Fibroblast of skin of right biceps (primary cell): Measurements from ENCODE around the gene ZGPAT.

ENCODE experiments used
- DNase-seq: peaks from one replicate; pipeline ENCODE4 v3.0.0-alpha.2; 2013

ZGPAT gene

GRCh38 chr20:63679799-63680305, 28.0 kb upstream of the ZGPAT start:
- no peak for DNase-seq

- no peak for DNase-seq
Observed at GRCh38 chr20:63680427-63680826, 27.4 kb upstream of the ZGPAT start.

- no peak for DNase-seq
Observed at GRCh38 chr20:63680857-63681608, 26.8 kb upstream of the ZGPAT start.

GRCh38 chr20:63681609-63682142, 26.2 kb upstream of the ZGPAT start:
- DNase-seq: no peak

DNA sequence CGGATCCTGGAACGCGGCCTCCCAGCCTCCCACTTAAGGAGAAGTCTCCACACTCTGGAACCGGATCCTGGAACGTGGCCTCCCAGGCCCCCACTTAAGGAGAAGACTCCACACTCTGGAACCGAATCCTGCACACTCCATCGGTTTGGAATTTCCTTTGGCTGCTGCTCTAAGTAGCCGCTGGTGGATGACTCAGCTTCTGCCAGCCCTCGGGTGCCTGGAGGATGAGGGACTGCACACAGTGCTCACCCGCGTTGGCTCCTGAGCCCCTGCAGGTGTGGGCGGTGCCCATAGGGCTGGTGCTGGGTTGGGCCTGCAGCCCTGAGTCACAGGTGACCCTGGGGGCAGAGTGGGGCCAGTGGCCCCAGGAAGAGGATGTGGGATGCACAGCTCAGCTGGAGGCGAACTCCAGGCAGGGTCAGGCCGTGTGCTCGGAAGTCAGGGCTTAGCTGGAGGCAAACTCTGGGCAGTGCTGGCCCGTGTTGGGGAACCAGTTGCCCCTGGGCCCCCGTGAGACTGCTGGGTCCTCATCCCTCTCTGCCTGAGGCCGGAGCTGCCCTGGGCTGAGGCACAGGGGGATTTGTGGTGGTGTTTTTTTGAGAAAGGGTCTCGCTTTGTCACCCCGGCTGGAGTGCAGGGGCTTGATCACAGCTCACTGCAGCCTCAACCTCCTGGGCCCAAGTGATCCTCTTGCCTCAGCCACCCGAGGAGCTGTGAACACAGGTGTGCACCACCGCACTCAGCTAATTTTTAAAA, 25.3 kb upstream of the ZGPAT start:
- peak; percentile 98 for DNase-seq

GRCh38 chr20:63685269-63686026, 22.4 kb upstream of the ZGPAT start:
- no peak for DNase-seq

GRCh38 chr20:63686094-63686491, 21.7 kb upstream of the ZGPAT start:
- DNase-seq: no peak

- peak; percentile 72 for DNase-seq
Observed at GRCh38 chr20:63686492-63687321, 21.1 kb upstream of the ZGPAT start.

GRCh38 chr20:63687419-63688178, 20.2 kb upstream of the ZGPAT start:
- no peak for DNase-seq

DNA sequence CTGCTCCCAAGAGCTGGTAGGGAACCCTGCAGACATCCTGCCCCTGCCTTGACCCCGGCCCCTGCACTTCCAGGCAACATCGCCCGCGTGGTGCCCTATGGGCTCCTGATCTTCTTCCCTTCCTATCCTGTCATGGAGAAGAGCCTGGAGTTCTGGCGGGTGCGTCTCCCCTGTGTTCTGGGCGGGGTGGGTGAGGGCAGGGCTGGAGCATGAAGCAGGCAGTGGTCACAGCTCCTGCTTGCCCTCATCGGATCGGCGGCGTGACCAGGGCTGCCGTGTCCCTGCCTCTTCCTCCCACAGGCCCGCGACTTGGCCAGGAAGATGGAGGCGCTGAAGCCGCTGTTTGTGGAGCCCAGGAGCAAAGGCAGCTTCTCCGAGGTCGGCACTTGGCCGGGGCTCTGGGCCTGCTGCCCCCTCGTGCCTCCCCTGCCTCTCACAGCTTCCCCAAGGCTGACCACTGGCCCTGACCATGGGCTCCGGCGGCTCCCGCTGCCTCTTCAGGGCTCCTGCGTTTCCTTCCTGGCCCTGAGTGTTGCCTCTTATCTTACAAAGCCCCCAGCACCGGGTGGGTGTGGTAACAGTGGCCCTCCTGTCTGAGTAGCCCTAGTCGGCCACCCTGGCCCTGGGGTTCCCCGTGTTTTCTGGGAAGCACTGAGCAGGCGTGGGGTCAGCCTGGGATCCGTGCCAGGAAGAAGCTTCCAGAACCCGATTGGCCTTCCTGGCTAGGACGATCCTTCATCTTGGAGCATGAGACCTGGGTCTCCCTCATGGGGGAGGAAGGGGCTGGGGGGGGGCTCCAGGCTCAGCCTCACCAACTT, 19.4 kb upstream of the ZGPAT start:
- no peak for DNase-seq

GRCh38 chr20:63689046-63690002, 18.5 kb upstream of the ZGPAT start:
- DNase-seq: no peak

GRCh38 chr20:63690003-63690897, 17.6 kb upstream of the ZGPAT start:
- DNase-seq: no peak

DNA sequence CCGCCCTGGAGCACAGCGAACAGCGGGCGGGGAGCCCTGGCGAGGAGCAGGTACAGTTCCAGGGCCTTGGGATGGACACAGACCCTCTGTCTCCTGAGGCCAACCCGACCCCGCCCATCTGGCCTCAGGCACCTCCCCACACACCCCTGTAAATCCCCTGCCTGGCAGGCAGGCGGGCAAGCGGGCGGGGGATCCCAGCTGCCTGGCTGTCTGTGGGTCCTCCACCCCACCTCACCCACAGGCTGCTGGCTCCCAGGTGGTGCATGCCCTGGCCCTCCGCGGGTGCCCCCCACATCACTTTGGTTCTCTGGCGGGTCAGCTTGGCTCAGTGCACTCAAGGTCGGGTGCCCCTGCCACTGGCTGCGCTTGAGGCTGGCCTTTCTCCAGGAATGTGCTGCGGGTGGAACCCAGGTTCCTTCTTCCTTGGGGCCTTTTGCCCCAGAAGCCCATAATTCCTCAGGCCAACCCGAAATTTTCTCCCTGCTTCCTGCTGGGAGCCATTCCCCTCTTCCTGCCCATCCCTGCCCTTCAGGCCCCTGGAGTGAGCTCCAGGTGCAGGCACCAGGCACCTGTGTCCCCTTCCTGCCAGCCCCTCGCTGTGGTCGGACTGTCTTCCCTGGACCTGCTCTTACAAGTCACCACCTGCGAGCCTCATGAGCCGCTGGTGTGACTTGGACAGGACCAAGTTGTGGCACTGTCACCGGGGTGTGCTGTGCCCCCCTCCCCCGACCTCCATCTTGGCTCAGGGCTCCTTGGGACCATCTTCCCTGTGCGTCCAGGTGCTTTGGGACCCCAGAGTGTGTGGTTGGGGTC, 16.7 kb upstream of the ZGPAT start:
- DNase-seq: no peak

DNA sequence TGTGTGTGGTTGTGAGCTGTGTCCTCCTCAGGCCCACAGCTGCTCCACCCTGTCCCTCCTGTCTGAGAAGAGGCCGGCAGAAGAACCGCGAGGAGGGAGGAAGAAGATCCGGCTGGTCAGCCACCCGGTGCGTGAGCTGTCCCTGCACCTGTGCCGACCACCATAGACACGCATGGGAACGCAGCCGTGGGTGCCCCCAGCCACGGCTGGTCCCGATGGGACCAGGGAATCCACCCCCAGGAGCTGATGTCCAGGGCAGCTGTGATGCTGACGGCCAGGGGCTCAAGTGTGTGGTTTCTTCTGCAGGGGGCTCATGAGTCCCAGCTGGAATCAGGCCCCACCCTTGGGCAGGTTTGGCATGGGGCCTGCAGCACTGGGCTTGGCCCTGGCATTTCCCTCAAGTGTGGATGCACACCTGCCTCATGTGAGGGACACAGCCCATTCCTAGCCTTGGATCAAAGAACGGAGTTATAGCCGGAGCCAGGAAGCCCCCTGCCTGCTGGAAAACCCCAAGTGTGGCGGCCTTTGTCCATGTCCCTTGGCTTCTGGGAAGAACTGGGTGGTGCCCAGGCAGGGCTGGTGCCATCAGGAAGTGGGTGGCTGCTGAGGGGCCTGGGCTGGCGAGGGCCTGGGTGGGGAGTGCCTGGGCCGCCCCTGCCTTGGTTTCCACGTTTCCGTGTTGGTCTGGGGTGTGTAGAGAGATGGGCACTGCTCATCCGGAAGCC, 16.0 kb upstream of the ZGPAT start:
- no peak for DNase-seq

DNA sequence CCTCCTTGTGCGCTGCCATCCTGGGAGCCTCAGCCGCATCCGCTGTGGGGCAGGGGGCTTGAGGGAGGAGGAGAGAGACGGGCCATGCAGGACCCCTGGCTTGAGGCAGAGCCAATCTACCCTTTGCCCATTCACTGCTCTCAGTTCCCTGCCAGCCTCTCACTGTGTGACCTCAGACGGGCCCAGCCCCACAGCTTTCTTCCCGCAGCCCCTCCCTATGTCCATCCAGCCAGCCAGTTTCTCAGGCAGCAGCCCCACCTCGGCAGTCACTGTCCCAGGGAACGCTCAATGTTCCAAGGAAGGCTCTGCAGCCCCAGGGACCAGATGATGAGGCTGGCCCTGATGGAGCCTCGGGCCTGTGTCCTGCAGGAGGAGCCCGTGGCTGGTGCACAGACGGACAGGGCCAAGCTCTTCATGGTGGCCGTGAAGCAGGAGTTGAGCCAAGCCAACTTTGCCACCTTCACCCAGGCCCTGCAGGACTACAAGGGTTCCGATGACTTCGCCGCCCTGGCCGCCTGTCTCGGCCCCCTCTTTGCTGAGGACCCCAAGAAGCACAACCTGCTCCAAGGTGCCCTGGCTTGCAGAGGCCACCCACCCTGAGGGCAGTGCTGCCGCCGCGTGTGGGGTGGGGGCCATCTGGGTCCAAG, 15.3 kb upstream of the ZGPAT start:
- DNase-seq: no peak
